ENCODE measurements around the gene ADAMTS17.

DNA sequence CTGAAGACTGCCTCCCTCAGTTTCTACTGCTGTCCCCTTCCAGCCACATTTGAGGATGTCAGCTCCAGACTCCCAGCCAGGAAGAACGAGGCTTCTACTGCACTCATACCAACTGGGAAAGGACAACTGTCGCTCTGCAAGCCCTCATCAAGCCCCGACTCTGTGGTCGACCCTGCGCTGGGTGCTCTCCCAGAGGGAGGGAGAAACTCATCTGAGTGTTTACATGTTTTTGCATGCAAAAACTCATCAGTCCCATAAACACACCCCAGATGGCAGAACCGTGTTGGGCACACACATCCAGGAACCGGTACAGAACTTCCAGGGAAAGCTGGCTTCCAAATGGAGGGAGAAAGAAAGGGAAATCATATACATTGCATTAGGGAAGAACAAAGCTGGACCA lies 43.5 kb downstream of the ADAMTS17 start:
- TF ChIP-seq, protein P1, sequence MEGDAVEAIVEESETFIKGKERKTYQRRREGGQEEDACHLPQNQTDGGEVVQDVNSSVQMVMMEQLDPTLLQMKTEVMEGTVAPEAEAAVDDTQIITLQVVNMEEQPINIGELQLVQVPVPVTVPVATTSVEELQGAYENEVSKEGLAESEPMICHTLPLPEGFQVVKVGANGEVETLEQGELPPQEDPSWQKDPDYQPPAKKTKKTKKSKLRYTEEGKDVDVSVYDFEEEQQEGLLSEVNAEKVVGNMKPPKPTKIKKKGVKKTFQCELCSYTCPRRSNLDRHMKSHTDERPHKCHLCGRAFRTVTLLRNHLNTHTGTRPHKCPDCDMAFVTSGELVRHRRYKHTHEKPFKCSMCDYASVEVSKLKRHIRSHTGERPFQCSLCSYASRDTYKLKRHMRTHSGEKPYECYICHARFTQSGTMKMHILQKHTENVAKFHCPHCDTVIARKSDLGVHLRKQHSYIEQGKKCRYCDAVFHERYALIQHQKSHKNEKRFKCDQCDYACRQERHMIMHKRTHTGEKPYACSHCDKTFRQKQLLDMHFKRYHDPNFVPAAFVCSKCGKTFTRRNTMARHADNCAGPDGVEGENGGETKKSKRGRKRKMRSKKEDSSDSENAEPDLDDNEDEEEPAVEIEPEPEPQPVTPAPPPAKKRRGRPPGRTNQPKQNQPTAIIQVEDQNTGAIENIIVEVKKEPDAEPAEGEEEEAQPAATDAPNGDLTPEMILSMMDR (conservative IDR thresholded peaks at IDR 0.05; ENCODE audit: low read length), result no peak
- TF ChIP-seq EZH2phosphoT487 (IDR thresholded peaks at IDR 0.05; ENCODE audit: borderline replicate concordance), result no peak
